ENCODE data around the gene SCAANT1.

The SCAANT1 gene

GRCh38 chr3:63900459-63900858 lies 11.7 kb downstream of the SCAANT1 start:
- Histone ChIP-seq H3K79me2 (peaks cover 22% of the 10 kb centered on the region), H3K4me1 (peaks cover 5% of the 10 kb centered on the region), H3K27me3 (ENCODE audit: control insufficient read depth, insufficient read depth, low read length) (no peaks in the 10 kb centered on the region), H3K4me2 (ENCODE audit: low read length) (no peak overlapping the region), H3K4me3 (ENCODE audit: low read depth, low read length) (no peak overlapping the region), H3K36me3 (ENCODE audit: control insufficient read depth, insufficient read depth, low read length) (no peaks in the 10 kb centered on the region), H3K9ac (no peak overlapping the region), H3K9me3 (ENCODE audit: control insufficient read depth, low read length) (no peaks in the 10 kb centered on the region), H3K27ac (no peak overlapping the region), H2AFZ (no peak overlapping the region)
- no peak for TF ChIP-seq CTCF (IDR thresholded peaks at IDR 0.05)

- no peak overlapping the region for H3K27ac ChIP-seq
- H2AFZ ChIP-seq = no peak overlapping the region
- no peaks in the 10 kb centered on the region for H3K36me3 ChIP-seq (ENCODE audit: control insufficient read depth, insufficient read depth, low read length)
- no peak overlapping the region for H3K4me2 ChIP-seq (ENCODE audit: low read length)
- H3K4me1 ChIP-seq = peaks cover 5% of the 10 kb centered on the region
- H3K27me3 ChIP-seq (ENCODE audit: control insufficient read depth, insufficient read depth, low read length) = no peaks in the 10 kb centered on the region
- no peaks in the 10 kb centered on the region for H3K9me3 ChIP-seq (ENCODE audit: control insufficient read depth, low read length)
- TF ChIP-seq CTCF (IDR thresholded peaks at IDR 0.05) = no peak
- no peak overlapping the region for H3K9ac ChIP-seq
- no peak overlapping the region for H3K4me3 ChIP-seq (ENCODE audit: low read depth, low read length)
- H3K79me2 ChIP-seq = peaks cover 22% of the 10 kb centered on the region
Measured at GRCh38 chr3:63900010-63900409, 12.2 kb downstream of the SCAANT1 start.

GRCh38 chr3:63896332-63897030 lies 15.7 kb downstream of the SCAANT1 start:
- Histone ChIP-seq H3K4me3 (ENCODE audit: low read depth, low read length) (no peak overlapping the region), H3K36me3 (ENCODE audit: control insufficient read depth, insufficient read depth, low read length) (no peaks in the 10 kb centered on the region), H3K4me2 (ENCODE audit: low read length) (no peak overlapping the region), H3K79me2 (peaks cover 11% of the 10 kb centered on the region), H3K27ac (peak overlapping the region; percentile 6), H3K9me3 (ENCODE audit: control insufficient read depth, low read length) (no peaks in the 10 kb centered on the region), H3K27me3 (ENCODE audit: control insufficient read depth, insufficient read depth, low read length) (no peaks in the 10 kb centered on the region), H2AFZ (no peak overlapping the region), H3K9ac (no peak overlapping the region), H3K4me1 (peaks cover 5% of the 10 kb centered on the region)
- no peak for TF ChIP-seq CTCF (IDR thresholded peaks at IDR 0.05)

GRCh38 chr3:63895422-63896189 lies 16.6 kb downstream of the SCAANT1 start:
- no peak for TF ChIP-seq CTCF (IDR thresholded peaks at IDR 0.05)
- Histone ChIP-seq H3K9ac (no peak overlapping the region), H3K4me1 (peaks cover 5% of the 10 kb centered on the region), H3K27ac (no peak overlapping the region), H3K4me3 (ENCODE audit: low read depth, low read length) (no peak overlapping the region), H3K4me2 (ENCODE audit: low read length) (no peak overlapping the region), H3K36me3 (ENCODE audit: control insufficient read depth, insufficient read depth, low read length) (no peaks in the 10 kb centered on the region), H3K9me3 (ENCODE audit: control insufficient read depth, low read length) (no peaks in the 10 kb centered on the region), H2AFZ (no peak overlapping the region), H3K27me3 (ENCODE audit: control insufficient read depth, insufficient read depth, low read length) (no peaks in the 10 kb centered on the region), H3K79me2 (peaks cover 11% of the 10 kb centered on the region)

All from parathyroid adenoma (tissue), 2 donors.